SU-DHL-6 (cell line): Measurements from ENCODE around the gene HLA-F.

Source experiments
- CTCF ChIP-seq: fragments of 200-600 bp; sonication (generic); IDR thresholded peaks from one replicate; pipeline ENCODE4 v1.5.1; 2017; ENCODE audit warnings: antibody characterized with exemption, mild to moderate bottlenecking, low read length, moderate library complexity; ENCODE audit not compliant: insufficient read depth, poor library complexity, severe bottlenecking
- EZH2phosphoT487 ChIP-seq: fragments of 200-600 bp; sonication (generic), shearing (Covaris generic); conservative IDR thresholded peaks from 2 replicates; pipeline ENCODE4 v1.6.1; 2018; ENCODE audit warnings: mild to moderate bottlenecking, antibody characterized with exemption, low read length, moderate library complexity, mixed read lengths

DNA sequence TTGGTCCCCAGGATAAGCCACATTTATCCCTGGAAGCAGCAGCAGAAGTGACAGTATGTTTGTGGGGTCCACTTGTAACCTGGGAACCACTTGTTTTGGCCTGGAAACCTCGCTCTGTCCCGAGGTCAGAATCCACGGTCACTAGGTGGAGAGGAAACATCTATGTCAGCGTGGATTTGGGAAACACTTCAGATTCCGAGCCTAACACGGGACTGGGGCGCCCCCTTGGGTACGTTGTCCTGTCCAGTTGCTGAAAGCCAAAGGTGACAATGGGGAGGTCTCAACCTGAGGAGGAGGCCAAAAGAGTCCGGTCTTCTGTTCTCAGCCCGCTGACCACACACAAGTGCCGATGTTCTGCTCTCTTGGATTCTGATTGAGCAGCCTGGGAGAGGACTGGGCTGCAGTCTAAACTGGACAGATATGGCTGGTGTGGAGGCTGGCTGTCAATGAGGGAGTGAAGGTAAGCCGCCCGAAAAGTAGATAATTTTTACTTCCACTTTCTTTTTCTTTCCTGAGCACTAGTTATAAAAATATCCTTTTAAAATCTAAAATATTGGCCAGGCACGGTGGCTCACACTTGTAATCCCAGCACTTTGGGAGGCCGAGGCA, 37.4 kb upstream of the HLA-F start:
- TF ChIP-seq EZH2phosphoT487 (no peak), CTCF (no peak)
